Activated CD4-positive, alpha-beta T cell treated with anti-CD3 and anti-CD28 coated beads, Interleukin-2, amount 50 U/mL, for 1 hour (primary cell): ENCODE data around the gene UAP1L1.

ENCODE experiments used
- DNase-seq: peaks from one replicate; pipeline ENCODE4 v3.0.0-alpha.2; 2020

Gene UAP1L1

DNA sequence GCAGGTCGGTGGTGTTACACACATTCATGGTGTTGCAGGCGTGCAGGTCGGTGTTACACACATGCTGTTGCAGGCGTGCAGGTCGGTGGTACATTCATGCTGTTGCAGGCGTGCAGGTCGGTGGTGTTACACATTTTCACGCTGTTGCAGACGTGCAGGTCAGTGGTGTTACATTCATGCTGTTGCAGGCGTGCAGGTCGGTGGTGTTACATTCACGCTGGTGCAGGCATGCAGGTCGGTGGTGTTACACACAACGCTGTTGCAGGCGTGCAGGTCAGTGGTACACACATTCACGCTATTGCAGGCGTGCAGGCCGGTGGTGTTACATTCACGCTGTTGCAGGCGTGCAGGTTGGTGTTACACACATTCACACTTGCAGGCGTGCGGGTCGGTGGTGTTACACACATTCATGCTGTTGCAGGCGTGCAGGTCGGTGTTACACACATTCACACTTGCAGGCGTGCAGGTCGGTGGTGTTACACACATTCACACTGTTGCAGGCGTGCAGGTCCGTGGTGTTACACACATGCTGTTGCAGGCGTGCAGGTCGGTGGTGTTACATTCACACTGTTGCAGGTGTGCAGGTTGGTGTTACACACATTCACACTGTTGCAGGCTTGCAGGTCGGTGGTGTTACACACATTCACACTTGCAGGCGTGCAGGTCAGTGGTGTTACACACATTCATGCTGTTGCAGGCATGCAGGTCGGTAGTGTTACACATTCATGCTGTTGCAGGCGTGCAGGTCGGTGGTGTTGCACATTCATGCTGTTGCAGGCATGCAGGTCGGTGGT lies 26.1 kb downstream of the UAP1L1 start:
- DNase-seq: no peak

DNA sequence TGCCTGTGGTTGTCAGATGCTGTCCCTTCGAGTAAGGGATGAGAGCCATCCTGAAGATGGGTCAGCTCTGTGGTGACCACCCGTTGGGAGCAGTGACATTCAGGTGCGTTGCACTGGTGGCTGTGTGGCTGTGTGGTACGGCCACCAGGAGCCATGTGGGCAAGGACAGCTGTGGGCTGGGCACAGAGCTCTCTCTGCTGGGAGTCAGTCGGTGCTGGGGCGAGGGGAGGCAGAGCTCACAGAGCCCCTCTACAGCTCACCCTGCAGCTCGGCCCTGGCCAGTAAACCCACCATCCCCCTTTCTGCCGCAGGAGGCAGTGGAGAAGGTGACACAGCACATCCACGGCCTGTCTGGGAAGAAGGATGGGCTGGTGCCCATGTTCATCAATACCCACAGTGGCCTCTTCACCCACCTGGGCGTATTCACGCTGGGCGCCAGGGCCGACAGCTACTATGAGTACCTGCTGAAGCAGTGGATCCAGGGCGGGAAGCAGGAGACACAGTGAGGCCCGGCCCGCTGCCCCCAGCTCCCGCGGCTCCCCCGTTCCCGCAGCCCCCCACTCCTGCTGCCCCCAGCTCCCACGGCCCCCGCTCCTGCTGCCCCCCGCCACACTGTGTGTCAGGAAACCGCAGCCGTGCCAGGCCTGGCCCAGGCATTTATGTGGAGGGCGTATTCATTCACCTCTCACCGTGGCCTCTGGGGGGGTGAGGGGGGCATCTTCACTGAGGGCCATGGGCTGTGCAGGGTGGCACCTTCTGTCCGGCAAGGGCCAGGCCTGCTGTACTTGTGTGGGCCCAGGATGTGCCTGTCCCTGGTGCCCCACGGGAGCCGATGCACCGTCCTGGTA lies 28.7 kb downstream of the UAP1L1 start:
- DNase-seq: no peak

DNA sequence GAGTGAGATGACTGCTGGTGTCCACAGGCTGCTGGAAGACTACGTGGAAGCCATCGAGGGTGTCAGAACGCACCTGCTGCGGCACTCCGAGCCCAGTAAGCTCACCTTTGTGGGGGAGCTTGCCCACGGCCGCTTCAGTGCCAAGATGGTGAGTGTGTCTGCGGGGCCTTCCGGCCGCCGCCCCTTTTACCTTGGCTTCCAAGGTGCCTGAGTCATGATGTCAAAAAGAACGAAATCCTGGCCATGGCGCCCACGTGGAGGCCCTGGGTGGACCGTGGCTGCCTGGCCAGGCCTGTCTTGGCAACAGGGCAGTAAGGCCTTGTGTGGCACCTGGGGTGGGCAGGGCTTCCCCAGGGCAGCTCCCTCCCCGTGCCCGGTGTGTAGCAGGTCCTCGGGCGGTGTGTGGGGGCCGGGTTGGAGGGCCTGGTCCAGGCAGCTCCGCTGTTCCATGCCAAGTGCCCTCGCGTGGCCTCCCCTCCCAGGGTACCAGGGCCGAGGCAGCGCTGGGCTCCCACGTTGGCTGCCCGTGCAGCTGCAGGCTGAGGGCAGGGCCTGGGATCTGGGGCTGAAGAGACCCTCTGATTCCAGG lies 29.4 kb downstream of the UAP1L1 start:
- DNase-seq: no peak

DNA sequence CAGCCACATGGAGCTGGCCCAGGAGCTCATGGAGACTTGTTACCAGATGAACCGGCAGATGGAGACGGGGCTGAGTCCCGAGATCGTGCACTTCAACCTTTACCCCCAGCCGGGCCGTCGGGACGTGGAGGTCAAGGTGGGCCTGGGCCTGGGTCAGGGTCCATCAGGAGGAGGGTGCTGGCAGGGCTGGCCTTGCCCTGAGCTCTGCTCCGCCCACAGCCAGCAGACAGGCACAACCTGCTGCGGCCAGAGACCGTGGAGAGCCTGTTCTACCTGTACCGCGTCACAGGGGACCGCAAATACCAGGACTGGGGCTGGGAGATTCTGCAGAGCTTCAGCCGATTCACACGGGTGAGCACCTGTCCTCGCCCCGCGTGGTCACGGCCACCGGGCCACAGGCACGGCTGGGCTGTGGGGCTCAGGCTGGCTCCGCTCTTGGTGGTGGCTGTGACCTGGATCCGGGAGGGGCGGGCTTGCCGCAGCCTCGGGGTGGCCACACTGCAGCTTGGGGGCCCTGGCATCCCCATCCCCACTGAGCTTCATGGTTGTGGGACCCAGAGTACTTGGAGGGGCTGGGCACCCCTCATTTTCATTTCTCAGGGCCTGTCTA lies 30.1 kb downstream of the UAP1L1 start:
- no peak for DNase-seq

DNA sequence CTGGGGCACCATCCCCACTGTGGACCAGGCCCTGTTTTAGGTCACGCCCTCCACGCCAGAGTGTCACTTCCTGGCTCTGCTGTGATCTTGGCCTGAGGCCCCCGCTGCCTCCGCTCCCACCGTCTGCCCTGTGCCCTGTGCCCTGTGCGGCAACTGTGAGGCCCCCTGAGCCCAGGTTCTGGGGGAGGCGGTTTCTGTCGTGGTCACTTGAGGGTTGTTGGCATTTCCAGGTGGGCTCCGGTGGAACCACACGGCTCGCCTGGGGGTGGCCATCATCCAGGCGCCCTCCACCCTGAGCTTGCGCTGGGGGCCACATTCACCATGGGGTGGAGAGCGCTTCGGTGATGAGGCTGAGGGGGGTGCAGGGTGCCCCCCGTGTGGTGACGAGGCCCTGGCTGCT lies 30.7 kb downstream of the UAP1L1 start:
- DNase-seq: no peak

DNA sequence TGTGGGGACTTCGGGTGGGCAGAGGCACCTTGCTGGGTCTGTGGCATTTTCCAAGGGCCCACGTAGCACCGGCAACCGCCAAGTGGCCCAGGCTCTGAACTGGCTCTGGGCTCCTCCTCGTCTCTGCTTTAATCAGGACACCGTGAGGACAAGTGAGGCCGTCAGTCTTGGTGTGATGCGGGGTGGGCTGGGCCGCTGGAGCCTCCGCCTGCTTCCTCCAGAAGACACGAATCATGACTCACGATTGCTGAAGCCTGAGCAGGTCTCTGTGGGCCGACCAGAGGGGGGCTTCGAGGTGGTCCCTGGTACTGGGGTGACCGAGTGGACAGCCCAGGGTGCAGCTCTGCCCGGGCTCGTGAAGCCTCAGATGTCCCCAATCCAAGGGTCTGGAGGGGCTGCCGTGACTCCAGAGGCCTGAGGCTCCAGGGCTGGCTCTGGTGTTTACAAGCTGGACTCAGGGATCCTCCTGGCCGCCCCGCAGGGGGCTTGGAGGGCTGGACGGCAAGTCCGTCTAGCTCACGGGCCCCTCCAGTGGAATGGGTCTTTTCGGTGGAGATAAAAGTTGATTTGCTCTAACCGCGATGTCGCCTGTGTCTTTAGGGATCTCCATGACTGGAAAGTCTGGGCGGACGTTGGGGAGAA lies 31.4 kb downstream of the UAP1L1 start:
- DNase-seq: no peak

DNA sequence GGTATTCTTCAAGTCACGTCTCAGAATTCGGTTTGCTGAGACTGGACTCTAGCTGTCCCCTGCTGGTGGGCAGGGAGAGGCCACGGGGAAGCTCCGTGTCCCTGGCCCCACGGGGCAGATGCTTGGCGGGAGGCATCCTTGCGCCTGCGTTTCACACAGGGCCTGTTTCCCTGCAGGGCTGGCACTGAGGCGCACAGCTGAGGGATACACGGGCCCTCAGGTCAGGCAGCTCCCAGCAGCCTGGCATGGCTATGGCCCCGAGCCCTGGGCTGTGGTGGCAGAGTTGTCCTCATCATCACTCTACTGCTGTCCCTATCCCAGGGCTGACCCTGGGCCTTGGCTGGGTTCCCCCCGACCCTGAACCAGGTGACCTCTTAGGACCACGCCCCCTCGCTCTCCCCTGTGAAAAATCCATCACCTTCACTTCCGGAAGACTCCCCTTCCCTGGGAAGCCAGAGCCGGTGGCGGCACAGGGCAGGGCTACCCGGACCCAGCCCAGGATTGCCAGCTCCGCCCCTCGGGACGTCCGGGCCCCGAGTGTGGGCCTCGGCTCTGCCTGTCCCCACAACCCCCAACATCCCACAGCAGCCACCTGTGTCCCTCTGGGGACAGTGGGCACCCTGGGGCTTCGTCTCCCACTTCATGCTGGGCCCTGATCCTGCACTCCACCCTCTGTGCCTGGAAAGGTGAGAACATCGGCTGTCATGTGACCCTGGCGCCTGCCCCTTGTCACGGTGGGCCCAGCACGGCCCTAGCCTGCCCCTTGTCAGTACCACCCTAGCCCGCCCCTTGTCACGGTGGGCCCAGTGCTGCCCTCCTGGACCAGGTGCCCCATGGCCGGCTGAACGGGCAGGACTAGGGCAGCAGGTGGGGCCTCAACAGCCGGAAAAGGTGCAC lies 32.2 kb downstream of the UAP1L1 start:
- DNase-seq: no peak

DNA sequence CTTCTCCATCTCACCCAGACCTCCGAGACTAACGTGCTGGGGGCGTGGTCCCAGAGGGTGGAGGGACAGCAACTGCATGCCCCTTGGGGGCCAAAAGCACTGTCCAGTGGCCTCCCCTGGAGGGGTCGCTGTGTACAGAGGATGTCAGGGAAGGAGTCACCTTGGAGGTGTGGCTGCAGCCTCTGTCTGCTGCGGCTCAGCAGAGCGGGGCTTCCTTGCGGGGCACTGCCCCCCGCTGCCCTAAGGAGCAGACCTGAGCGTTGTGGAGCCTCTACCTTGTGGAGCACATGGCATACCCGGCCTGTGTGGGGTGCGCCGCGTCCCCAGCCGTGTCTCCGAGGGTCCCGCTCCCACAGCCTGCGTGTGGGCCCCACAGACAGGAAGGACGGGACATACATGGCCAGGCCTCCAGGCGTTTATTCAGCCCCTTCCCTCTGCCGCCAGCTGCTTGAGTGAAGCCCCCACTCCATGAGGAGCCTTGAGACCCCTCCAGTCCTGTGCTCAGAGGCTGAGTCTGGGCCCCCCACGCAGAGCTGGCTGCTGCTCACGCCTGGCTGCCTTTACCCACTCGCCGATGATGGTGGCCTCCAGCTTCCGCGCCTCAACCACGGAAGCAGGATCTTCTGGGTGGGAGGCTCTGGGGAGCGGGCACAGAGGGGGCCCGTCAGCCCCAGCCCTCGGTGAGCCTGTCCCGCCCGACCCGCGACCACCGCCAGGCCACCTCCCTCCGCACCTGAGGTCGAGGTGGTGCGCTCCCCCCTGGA lies 33.0 kb downstream of the UAP1L1 start:
- DNase-seq: no peak

DNA sequence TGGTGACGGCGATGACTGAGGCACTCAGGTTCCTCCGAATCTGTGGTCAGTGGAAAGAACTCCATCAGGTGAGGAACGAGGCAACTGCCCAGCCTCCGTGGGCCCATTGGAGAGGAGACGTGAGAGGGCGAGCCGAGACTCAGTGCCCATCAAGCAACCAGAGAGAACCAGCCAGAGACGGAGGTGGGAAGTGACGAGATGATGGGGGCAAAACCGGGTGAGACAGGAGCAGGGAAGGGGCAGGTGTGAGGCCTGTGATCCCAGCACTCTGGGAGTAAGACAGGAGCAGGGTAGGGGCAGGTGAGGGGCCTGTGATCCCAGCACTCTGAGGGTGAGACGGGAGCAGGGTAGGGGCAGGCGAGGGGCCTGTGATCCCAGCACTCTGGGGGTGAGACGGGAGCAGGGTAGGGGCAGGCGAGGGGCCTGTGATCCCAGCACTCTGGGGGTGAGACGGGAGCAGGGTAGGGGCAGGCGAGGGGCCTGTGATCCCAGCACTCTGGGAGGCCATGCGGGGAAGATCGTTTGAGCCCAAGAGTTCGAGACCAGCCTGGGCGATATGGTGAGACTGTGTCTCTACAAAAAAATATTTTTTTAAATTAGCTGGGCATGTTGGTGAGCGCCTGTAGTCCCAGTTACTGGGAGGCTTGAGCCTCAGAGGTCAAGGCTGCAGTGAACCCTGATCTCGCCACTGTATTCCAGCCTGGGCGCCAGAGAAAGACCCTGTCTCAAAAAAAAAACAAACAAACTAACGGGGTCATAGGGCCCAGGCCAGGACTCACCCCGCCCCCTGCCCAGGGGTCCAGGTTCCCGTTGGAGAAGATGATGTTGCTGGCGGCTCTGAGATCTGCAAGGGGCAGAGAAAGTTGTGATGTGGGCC lies 33.8 kb downstream of the UAP1L1 start:
- no peak for DNase-seq

DNA sequence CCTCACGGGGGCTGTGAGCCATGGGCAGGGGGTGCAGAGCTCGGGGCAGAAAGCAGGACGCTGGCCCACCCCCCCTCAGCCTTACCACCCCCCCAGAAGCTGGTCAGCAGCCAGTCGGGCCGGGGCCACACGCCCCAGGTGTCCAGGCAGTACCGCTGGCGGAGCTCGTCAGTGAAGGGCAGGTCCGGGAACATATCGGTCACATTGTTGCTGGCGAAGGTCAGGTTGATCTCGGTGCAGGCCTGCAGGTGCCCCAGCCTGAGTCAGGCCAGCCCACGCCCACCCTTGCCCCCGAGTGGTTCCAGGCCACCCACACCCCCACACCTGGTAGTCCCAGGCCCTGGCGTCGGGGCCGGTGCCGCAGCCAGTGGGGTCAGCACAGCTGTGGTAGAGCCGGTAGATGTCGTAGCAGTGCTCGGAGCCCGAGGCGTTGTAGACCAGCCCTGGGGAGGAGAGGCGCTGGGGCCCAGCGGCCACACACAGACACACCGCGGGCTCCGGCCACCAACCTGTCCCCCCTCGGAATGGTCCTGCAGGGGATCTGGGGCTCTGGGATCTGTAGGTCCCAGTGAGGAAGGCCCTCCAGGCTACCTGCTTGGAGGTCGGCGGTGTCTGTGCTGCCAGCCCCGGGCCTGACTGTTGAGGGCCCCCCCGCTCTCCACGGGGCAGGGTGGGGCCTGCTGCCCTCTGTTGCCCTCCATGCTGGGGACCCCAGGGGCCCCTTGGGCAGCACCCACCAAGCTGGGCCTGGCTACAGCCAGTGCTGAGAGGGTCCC lies 34.7 kb downstream of the UAP1L1 start:
- no peak for DNase-seq

DNA sequence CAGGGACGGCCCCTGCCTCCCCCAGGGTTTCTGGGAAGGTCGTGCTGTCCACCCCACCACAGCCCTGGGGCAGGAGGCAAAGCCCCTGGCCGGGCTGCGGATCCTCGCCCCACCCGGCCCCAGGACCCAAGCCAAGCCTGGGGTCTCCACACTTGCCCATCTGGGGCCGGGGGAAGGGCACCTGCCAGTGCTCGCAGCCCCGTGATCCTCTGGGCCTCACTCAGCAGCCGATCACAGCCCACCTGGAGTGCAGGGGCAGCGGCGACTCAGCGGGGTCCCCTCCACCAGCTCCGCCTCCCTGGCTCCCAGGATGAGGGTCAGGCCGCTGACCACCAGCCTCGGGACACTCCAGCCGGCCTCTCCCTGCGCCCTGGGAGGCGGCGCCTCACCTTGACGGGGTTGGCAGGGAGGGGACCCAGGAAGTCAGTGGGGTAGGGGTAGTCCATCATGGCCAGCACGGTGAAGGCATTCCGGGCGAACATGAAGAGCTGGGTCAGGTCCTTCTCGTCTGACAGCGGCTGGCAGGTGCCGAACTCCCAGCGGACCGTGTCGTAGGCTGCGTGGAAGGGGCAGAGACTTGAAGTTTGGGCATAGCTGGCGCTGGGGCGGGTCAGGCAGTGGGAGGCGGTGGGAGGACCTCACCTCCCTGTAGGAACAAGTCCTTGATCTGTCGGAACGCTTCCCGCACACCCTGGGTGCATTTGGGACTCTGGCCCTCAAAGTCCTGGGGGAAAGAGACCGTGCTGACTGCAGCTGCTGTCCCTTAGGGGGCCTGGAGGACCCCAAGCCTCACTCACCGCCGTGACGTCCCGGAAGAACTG lies 35.5 kb downstream of the UAP1L1 start:
- no peak for DNase-seq

DNA sequence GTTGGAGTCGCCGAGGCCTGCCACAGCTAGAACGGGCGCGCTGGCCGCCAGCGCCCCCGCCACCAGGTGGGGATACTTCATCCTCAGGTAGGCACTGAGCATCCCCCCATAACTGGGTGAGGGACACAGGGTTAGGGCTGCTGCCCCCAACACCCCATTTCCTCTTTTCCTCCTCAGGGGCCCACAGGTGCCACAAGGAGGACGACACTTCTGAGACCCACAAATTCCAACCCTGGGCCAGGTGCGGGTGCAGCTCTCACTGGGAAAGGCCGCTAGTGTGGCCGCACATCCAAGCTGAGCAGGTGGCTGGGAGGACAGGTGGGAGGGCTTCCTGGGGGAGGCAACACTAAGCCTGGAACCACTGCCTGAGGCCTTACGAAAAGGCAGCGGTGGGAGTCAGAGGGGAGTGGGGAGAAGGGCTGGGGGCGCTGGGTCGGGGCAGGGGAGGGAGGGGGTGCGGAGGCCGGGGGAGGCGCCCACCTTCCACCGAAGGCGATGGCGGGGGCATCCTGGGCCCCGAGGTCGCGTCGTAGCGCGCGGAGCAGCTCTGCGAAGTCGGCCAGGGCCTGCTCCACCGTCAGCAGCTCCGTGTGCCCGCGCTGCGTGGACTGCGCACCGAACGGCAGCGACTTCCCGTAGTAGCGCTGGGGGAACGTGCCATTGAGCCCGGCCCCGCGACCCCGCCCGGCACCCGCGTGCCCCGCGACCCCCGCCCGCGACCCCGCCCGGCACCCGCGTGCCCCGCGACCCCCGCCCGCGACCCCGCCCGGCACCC lies 36.3 kb downstream of the UAP1L1 start:
- DNase-seq: peak; percentile 39

DNA sequence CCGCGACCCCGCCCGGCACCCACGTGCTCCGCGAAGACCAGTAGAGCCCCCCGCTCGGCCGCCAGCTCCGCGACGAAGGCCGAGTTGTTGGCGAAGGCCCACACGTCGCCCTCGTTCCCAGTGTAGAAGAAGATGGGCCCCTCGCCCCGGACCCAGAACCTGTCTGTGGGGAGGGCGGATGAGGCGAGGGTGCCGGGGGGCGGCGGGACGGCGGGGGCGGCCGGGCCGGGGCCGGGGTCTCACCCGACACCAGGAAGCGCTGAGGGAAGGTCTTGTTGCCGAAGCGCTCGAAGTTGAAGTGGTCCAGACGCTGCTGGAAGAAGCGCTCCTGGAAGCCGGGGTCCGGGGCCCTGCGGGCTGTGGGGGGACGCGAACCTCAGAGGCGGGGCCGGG lies 36.9 kb downstream of the UAP1L1 start:
- DNase-seq: no peak

DNA sequence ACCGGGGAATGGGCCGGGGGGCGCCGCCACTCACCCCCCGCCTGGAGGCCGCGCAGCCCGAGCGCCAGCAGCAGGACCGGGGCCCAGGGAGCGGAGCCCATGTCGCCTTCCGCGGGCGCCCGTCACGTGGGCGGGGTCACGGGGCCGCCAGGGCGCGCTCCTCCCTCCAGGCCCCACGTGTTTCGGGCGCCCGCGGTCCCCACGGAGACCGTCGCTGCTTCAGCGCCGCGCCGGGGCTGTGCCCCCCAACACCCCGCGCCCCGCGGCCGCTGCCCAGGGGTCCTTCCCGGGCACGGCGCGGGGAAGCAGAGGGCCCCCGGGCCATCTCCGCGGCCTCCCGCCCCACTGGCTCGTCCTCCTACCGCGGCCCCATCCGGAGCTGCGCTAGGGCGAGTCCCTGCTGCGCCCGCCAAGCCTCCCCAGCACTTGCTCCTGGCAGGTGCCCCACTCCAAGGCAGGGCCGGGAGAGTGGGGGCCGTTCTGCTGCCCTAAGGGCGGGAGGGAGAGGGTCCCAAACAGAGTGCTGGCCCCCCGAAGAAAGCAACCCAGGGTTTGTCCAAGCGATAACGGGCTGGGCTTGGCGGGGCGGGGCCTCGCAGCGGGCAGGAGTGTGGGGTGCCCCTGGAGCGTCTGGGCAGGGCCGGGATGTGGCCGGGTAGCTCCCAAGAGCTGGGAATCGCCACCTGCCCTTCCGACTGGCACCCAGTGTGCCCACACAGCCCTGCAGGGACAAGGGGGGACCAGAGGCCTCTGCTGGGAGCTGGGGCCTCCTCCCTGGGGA lies 37.5 kb downstream of the UAP1L1 start, which contains the start of gene DPP7:
Gene DPP7 (minus strand): TSS at position 121 of the 781 bp plus-strand sequence. CDS start 20 bp downstream, at position 101.
- peak; percentile 77 for DNase-seq

DNA sequence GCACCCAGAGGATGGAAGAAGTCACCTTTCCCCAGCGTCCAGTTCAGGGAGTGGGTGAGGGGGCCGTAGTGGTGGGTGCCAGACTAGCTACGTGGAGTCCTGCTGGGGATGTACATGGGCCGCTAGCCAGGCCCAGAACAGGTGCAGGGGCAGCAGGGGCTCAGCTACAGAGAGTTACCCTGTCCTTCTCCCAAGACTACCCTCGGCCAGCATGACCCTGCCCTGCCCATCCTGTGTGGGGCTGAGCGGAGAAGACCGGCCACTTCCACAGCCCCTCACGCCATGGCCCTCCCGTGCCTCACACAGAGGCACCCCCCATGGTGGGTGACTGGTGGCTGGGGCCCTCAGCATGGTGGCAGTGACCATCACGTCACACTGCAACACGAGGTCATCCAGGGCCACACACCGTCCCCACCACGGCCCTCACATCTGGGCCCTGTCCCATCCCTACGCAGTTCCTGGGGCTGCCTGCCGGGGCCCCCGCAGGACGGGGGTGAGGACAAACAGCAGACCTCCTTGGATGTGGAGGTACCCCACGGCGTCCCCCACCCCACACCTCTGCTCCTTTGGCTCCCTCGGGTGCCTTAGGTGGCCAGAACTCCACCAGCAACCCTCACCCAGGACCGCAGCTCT lies 38.2 kb downstream of the UAP1L1 start:
- no peak for DNase-seq

DNA sequence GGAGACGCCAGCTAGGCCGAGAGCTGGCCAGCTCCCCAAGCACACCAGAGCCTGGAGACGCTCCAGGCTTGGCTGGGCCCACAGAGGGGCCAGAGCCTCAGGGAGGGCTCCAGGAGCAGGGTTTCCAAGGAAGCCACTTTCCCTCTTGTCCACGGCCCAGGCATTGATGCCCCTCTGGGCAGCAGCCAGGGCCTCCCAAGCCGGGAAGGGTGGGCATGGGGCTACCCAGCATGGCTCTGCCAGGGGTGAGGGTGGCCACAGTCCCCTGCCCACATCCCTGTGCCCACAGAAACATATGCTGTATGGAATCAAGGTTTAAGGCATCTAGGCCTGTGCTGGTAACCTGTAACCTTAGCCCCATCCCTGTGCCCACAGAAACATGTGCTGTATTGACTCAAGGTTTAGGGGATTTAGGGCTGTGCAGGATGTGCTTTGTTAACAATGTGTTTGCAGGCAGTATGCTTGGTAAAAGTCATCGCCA lies 38.8 kb downstream of the UAP1L1 start:
- DNase-seq: no peak
